Measurements from ENCODE around the gene EFCAB3. TPM values are rescaled to one million over a fixed set of nuclear protein-coding genes. Genes with fewer than 3 reads are reported as not detected.
"Not testable (repeated sequence)": the region's sequence is repeated elsewhere in the genome, so short reads cannot be mapped to it uniquely, and the experiment has no call there.

The EFCAB3 gene
- polyA plus RNA-seq, 1 donor from 2014 or later, result not detected

DNA sequence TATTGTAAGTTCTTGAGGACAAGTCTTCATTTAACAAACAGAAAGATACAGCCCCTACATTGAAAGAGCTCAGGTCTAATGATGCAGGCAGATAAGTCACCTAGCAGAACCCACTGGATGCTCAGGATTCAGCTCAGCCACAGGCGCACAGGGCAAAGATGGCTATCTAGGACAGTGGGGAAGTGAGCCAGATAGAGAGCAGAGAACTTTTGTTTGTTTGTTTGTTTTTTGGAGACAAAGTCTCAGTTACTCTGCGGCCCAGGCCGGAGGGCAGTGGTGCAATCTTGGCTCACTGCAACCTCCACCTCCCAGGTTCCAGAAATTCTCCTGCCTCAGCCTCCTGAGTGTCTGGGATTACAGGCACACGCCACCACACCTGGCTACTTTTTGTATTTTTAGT, 63.7 kb downstream of the EFCAB3 start:
- TF ChIP-seq, protein P1, sequence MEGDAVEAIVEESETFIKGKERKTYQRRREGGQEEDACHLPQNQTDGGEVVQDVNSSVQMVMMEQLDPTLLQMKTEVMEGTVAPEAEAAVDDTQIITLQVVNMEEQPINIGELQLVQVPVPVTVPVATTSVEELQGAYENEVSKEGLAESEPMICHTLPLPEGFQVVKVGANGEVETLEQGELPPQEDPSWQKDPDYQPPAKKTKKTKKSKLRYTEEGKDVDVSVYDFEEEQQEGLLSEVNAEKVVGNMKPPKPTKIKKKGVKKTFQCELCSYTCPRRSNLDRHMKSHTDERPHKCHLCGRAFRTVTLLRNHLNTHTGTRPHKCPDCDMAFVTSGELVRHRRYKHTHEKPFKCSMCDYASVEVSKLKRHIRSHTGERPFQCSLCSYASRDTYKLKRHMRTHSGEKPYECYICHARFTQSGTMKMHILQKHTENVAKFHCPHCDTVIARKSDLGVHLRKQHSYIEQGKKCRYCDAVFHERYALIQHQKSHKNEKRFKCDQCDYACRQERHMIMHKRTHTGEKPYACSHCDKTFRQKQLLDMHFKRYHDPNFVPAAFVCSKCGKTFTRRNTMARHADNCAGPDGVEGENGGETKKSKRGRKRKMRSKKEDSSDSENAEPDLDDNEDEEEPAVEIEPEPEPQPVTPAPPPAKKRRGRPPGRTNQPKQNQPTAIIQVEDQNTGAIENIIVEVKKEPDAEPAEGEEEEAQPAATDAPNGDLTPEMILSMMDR (IDR thresholded peaks at IDR 0.05; ENCODE audit: poor library complexity, severe bottlenecking), result no peak
- TF ChIP-seq SMC3 (conservative IDR thresholded peaks at IDR 0.05; ENCODE audit: poor library complexity), result no peak
- no peak for TF ChIP-seq POLR2AphosphoS5 (IDR thresholded peaks at IDR 0.05)
- TF ChIP-seq RAD21 (conservative IDR thresholded peaks at IDR 0.05), result no peak
- TF ChIP-seq EP300 (conservative IDR thresholded peaks at IDR 0.05; ENCODE audit: poor library complexity, severe bottlenecking), result no peak

GRCh38 chr17:62445791-62446190, 65.4 kb downstream of the EFCAB3 start:
- H4K20me1 ChIP-seq (ENCODE audit: insufficient read depth); H3K9me2 ChIP-seq (ENCODE audit: insufficient read depth, low read length); H3K79me2 ChIP-seq (replicated peaks; ENCODE audit: insufficient read depth, low read length); H3K4me3 ChIP-seq (ENCODE audit: low read length); H3K9ac ChIP-seq (ENCODE audit: low read length); H3F3A ChIP-seq (ENCODE audit: insufficient read depth, low read length, poor library complexity, severe bottlenecking); H3K4me2 ChIP-seq (ENCODE audit: low read length); H3K27ac ChIP-seq (ENCODE audit: low read length); H2AFZ ChIP-seq (ENCODE audit: low read depth, low read length); H3K36me3 ChIP-seq (ENCODE audit: insufficient read depth, low read length); H3K9me3 ChIP-seq (ENCODE audit: low read length); H3K27me3 ChIP-seq (ENCODE audit: insufficient read depth, low read depth, low read length): not testable (repeated sequence)

More for the DNA sequence above, 63.7 kb downstream of the EFCAB3 start:
- Histone ChIP-seq H3K27me3 (ENCODE audit: insufficient read depth, low read depth, low read length) (no peaks in the 10 kb centered on the region), H3K4me2 (ENCODE audit: low read length) (no peak overlapping the region), H3F3A (ENCODE audit: insufficient read depth, low read length, poor library complexity, severe bottlenecking) (no peaks in the 10 kb centered on the region), H3K27ac (ENCODE audit: low read length) (no peak overlapping the region), H4K20me1 (ENCODE audit: insufficient read depth) (no peaks in the 10 kb centered on the region), H3K79me2 (replicated peaks; ENCODE audit: insufficient read depth, low read length) (no peaks in the 10 kb centered on the region), H3K9ac (ENCODE audit: low read length) (no peak overlapping the region), H2AFZ (ENCODE audit: low read depth, low read length) (no peak overlapping the region), H3K9me3 (ENCODE audit: low read length) (no peaks in the 10 kb centered on the region), H3K4me3 (ENCODE audit: low read length) (no peak overlapping the region), H3K9me2 (ENCODE audit: insufficient read depth, low read length) (no peaks in the 10 kb centered on the region), H3K36me3 (ENCODE audit: insufficient read depth, low read length) (no peaks in the 10 kb centered on the region)

- not testable (repeated sequence) for H3K9ac ChIP-seq (ENCODE audit: low read length); H3K79me2 ChIP-seq (replicated peaks; ENCODE audit: insufficient read depth, low read length); H4K20me1 ChIP-seq (ENCODE audit: insufficient read depth); H3K4me2 ChIP-seq (ENCODE audit: low read length); H3K4me3 ChIP-seq (ENCODE audit: low read length); H3K36me3 ChIP-seq (ENCODE audit: insufficient read depth, low read length); H3K9me2 ChIP-seq (ENCODE audit: insufficient read depth, low read length); H3K27me3 ChIP-seq (ENCODE audit: insufficient read depth, low read depth, low read length); H2AFZ ChIP-seq (ENCODE audit: low read depth, low read length); H3K9me3 ChIP-seq (ENCODE audit: low read length); H3K27ac ChIP-seq (ENCODE audit: low read length); H3F3A ChIP-seq (ENCODE audit: insufficient read depth, low read length, poor library complexity, severe bottlenecking)
Measured at GRCh38 chr17:62452195-62452594, 71.8 kb downstream of the EFCAB3 start.

DNA sequence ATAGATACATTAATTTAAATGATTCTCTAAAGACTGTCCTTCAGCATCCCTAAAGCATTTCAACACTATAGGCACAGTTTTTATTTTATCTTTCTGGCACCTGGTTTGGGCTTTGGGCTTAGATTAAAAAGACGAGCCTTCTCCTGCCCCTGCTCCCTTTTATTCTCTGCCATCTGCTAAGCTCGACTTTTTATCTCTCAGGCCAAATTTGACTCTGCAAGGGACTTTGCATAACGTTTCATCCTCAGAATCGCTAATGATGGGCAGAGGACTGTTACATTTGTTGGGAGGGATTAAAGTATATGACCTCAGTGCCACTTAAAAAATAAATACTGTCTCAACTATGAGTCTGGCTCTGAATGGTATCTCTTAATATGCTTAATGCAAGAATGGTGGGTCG, 72.7 kb downstream of the EFCAB3 start:
- H2AFZ ChIP-seq (ENCODE audit: low read depth, low read length); H3F3A ChIP-seq (ENCODE audit: insufficient read depth, low read length, poor library complexity, severe bottlenecking); H4K20me1 ChIP-seq (ENCODE audit: insufficient read depth); H3K4me3 ChIP-seq (ENCODE audit: low read length); H3K27me3 ChIP-seq (ENCODE audit: insufficient read depth, low read depth, low read length); H3K9me3 ChIP-seq (ENCODE audit: low read length); H3K27ac ChIP-seq (ENCODE audit: low read length); H3K9me2 ChIP-seq (ENCODE audit: insufficient read depth, low read length); H3K9ac ChIP-seq (ENCODE audit: low read length); H3K4me2 ChIP-seq (ENCODE audit: low read length); H3K79me2 ChIP-seq (replicated peaks; ENCODE audit: insufficient read depth, low read length); H3K36me3 ChIP-seq (ENCODE audit: insufficient read depth, low read length): not testable (repeated sequence)

DNA sequence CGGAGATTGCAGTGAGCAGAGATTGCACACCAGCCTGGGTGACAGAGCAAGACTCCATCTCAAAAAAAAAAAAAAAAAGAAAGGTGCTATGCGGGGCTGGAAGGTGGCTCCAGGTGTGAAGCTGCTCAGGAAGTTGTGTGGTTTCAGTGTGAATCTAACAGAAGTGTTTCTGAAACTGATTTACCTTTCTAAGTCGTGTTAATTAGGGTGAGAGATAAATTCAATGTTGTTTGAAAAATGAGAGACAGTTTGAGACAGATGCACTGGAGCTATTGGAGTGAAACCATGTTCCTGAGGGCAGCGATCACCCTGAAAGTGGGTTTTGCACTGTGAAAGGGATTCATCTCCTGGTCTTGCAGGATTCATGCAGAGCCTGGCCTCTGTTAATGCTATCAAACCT, 73.3 kb downstream of the EFCAB3 start:
- not testable (repeated sequence) for H3K79me2 ChIP-seq (replicated peaks; ENCODE audit: insufficient read depth, low read length); H3K4me3 ChIP-seq (ENCODE audit: low read length); H3K4me2 ChIP-seq (ENCODE audit: low read length); H3K27me3 ChIP-seq (ENCODE audit: insufficient read depth, low read depth, low read length); H2AFZ ChIP-seq (ENCODE audit: low read depth, low read length); H3K9ac ChIP-seq (ENCODE audit: low read length); H3K9me3 ChIP-seq (ENCODE audit: low read length); H4K20me1 ChIP-seq (ENCODE audit: insufficient read depth); H3K27ac ChIP-seq (ENCODE audit: low read length); H3K36me3 ChIP-seq (ENCODE audit: insufficient read depth, low read length); H3F3A ChIP-seq (ENCODE audit: insufficient read depth, low read length, poor library complexity, severe bottlenecking); H3K9me2 ChIP-seq (ENCODE audit: insufficient read depth, low read length)

DNA sequence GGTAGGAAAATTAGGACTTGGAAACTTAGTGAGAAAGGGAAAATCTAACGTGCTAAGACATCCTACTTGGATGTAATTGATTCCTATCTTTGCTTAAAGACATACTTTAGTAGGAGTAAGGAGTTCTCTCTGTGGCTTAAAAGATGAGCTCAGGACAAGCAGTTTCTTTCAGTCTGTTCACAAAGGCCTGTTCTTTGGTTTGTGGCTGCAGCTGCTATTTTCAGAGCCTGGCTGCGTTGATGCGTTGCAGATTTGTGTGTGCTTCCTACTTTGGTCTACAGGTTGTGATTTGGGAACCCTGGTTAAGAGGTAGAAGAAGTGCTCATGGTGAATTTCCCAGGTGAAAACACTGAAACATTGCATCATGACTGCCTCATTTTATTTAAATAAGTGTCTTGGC, 73.8 kb downstream of the EFCAB3 start:
- H3K9ac ChIP-seq (ENCODE audit: low read length); H3K27me3 ChIP-seq (ENCODE audit: insufficient read depth, low read depth, low read length); H3K27ac ChIP-seq (ENCODE audit: low read length): not testable (repeated sequence)

More for the DNA sequence above, 73.8 kb downstream of the EFCAB3 start:
- H3K9me3 ChIP-seq (ENCODE audit: low read length); H3F3A ChIP-seq (ENCODE audit: insufficient read depth, low read length, poor library complexity, severe bottlenecking); H2AFZ ChIP-seq (ENCODE audit: low read depth, low read length); H3K4me3 ChIP-seq (ENCODE audit: low read length); H3K36me3 ChIP-seq (ENCODE audit: insufficient read depth, low read length); H3K4me2 ChIP-seq (ENCODE audit: low read length); H4K20me1 ChIP-seq (ENCODE audit: insufficient read depth); H3K79me2 ChIP-seq (replicated peaks; ENCODE audit: insufficient read depth, low read length); H3K9me2 ChIP-seq (ENCODE audit: insufficient read depth, low read length): not testable (repeated sequence)
